Activated CD4-positive, alpha-beta memory T cell treated with anti-CD3 and anti-CD28 coated beads, Interleukin-2, amount 10 ng/mL, durations not matched to agents 7 days and 5 days (primary cell): ENCODE results near the gene ZNF280B. TPM values are rescaled to one million over a fixed set of nuclear protein-coding genes. Genes with fewer than 3 reads are reported as not detected.
"Not testable (repeated sequence)": the region's sequence is repeated elsewhere in the genome, so short reads cannot be mapped to it uniquely, and the experiment has no call there.

Experiments used
- CTCF ChIA-PET: fragments of 350-600 bp; sonication (Branson Sonifier 250); formaldehyde crosslinking; loops from one replicate; lab custom pipeline; 2021; ENCODE audit warnings: antibody characterized with exemption, inconsistent platforms; lab: Charles Lee
- POLR2A ChIA-PET: fragments of 350-600 bp; sonication (Branson Sonifier 250); formaldehyde crosslinking; loops from one replicate; lab custom pipeline; 2021; ENCODE audit warnings: antibody characterized with exemption; lab: Charles Lee
- DNase-seq: peaks from one replicate; pipeline ENCODE4 v3.0.0-alpha.2; 2020
- H3K27ac Mint-ChIP-seq: one replicate; pipeline ENCODE4 v1.8.0; 2021; ENCODE audit warnings: mild to moderate bottlenecking, mixed read lengths
- H3K27me3 Mint-ChIP-seq: one replicate; pipeline ENCODE4 v1.8.0; 2021; ENCODE audit warnings: mixed read lengths
- H3K36me3 Mint-ChIP-seq: one replicate; pipeline ENCODE4 v1.8.0; 2021; ENCODE audit warnings: low read depth, mixed read lengths
- H3K4me1 Mint-ChIP-seq: one replicate; pipeline ENCODE4 v1.8.0; 2021; ENCODE audit warnings: mixed read lengths
- H3K4me3 Mint-ChIP-seq: one replicate; pipeline ENCODE4 v1.8.0; 2021; ENCODE audit warnings: mild to moderate bottlenecking, mixed read lengths
- H3K9me3 Mint-ChIP-seq: one replicate; pipeline ENCODE4 v1.8.0; 2021; ENCODE audit warnings: mixed read lengths
- total RNA-seq, 2 experiments: library from RNA; stranded (reverse); gene quantifications; one replicate each; pipeline ENCODE4 v1.2.3, GENCODE V29; 2021

ZNF280B gene
- total RNA-seq, 2 experiments from 2014 or later, result 2.0 TPM

DNA sequence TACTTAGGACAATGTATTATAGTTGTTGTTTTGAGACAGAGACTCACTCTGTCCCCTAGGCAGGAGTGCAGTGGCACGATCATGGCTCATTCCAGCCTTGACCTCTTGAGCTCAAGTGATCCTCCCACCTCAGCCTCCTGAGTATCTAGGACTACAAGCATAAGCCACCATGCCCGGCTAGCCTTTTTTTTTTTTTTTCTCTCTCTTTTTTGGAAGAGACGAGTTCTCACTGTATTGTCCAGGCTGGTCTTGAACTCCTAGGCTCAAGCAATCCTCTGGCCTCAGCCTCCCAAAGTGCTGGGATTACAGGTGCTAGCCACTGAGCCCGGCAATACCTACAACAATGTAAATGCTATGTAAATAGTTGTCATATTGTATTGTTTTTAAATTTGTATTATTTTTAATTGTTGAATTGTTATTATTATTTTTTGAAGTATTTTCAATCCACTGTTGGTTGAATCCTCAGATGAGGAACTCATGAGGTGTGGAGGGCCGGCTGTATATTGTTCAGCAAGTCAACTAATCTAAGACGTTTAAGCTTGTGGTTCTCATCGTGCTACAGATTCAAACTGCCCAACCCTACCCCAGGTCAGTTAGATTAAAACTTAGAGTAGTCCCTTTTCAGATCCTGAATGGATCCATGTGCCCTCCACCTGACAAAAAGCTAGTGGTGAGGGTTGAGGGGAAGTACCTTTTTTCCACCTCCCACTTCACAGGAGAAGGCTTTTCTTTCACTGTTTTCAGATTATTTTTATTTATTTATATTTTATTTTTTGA, 23.4 kb upstream of the ZNF280B start:
- POLR2A ChIA-PET, result no interaction called here
- H3K9me3 Mint-ChIP-seq, result no peaks in the 10 kb centered on the region
- CTCF ChIA-PET, result interaction anchor here (1.0 to 1.1 kb wide), 2 partner anchors 23 to 102 kb away, joined by 3 to 4 read pairs; partner anchors contain the start of gene ZNF280B

DNA sequence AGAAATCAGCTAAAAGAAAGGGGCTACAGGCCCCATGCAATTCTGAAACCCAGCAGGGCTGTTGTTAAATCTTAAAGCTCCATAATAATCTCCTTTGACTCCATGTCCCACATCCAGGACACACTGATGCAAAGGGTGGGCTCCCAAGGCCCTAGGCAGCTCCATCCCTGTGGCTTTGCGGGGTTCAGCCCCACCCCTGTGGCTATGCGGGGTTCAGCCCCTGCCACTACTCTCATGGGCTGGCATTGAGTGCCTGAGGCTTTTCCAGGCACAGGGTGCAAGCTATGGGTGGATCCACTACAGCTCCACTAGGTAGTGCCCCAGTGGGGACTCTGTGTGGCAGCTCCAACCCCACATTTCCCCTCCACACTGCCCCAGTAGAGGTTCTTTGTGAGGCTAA, 20.2 kb upstream of the ZNF280B start:
- H3K4me1 Mint-ChIP-seq, result no peaks in the 10 kb centered on the region
- CTCF ChIA-PET, result no interaction called here
- POLR2A ChIA-PET, result no interaction called here
- DNase-seq, result no peak
- no peak overlapping the region for H3K4me3 Mint-ChIP-seq
- no peaks in the 10 kb centered on the region for H3K36me3 Mint-ChIP-seq
- peaks cover 21% of the 10 kb centered on the region for H3K27me3 Mint-ChIP-seq
- no peaks in the 10 kb centered on the region for H3K9me3 Mint-ChIP-seq
- no peak overlapping the region for H3K27ac Mint-ChIP-seq

More for the DNA sequence above, 23.4 kb upstream of the ZNF280B start:
- Mint-ChIP-seq H3K27ac (no peak overlapping the region), H3K4me1 (no peaks in the 10 kb centered on the region), H3K4me3 (no peak overlapping the region), H3K27me3 (peaks cover 3% of the 10 kb centered on the region), H3K36me3 (no peaks in the 10 kb centered on the region)
- no peak for DNase-seq

GRCh38 chr22:22527312-22527711, 18.8 kb upstream of the ZNF280B start:
- Mint-ChIP-seq H3K4me1 (no peaks in the 10 kb centered on the region), H3K27ac (no peak overlapping the region), H3K9me3 (no peaks in the 10 kb centered on the region), H3K36me3 (no peaks in the 10 kb centered on the region), H3K4me3 (no peak overlapping the region), H3K27me3 (peaks cover 26% of the 10 kb centered on the region)
- CTCF ChIA-PET, result no interaction called here
- DNase-seq, result no peak
- POLR2A ChIA-PET, result interaction anchor here (0.6 kb wide), 1 partner anchor 1626 kb away, joined by 3 read pairs; no protein-coding TSS in a partner anchor

- Mint-ChIP-seq H3K4me3 (no peak overlapping the region), H3K4me1 (no peaks in the 10 kb centered on the region), H3K27ac (no peak overlapping the region), H3K36me3 (no peaks in the 10 kb centered on the region), H3K27me3 (peaks cover 26% of the 10 kb centered on the region), H3K9me3 (no peaks in the 10 kb centered on the region)
- ChIA-PET CTCF (no interaction called here), POLR2A (no interaction called here)
- DNase-seq, result no peak
These were observed 17.8 kb upstream of the ZNF280B start for GRCh38 chr22:22526125-22526912.

GRCh38 chr22:22523494-22523893, 15.0 kb upstream of the ZNF280B start:
- H3K36me3 Mint-ChIP-seq, result no peaks in the 10 kb centered on the region
- CTCF ChIA-PET, result no interaction called here
- DNase-seq, result no peak
- POLR2A ChIA-PET, result no interaction called here
- H3K4me1 Mint-ChIP-seq, result peaks cover 4% of the 10 kb centered on the region
- no peak overlapping the region for H3K4me3 Mint-ChIP-seq
- no peak overlapping the region for H3K27ac Mint-ChIP-seq
- H3K27me3 Mint-ChIP-seq, result peaks cover 26% of the 10 kb centered on the region
- no peaks in the 10 kb centered on the region for H3K9me3 Mint-ChIP-seq

DNA sequence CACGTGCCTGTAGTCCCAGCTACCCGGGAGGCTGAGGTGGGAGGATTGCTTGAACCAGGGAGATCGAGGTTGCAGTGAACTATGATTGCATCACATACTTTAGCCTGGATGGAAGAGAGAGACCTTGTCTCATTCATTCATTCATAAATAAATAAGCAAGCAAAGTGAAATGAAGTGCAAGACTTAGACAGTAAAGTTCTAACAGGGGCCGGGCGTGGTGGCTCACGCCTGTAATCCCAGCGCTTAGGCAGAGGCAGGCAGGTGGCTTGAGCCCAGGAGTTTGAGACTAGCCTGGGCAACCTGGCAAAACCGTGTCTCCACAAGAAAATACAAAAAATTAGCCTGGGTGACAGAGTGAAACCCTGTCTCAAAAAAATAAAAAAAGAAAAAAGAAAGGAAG, 13.1 kb upstream of the ZNF280B start:
- POLR2A ChIA-PET, result no interaction called here
- CTCF ChIA-PET, result no interaction called here
- H3K27me3 Mint-ChIP-seq, result peaks cover 28% of the 10 kb centered on the region
- H3K4me1 Mint-ChIP-seq, result peaks cover 4% of the 10 kb centered on the region
- no peaks in the 10 kb centered on the region for H3K36me3 Mint-ChIP-seq
- no peak for DNase-seq
- H3K27ac Mint-ChIP-seq, result no peak overlapping the region
- no peak overlapping the region for H3K4me3 Mint-ChIP-seq
- no peaks in the 10 kb centered on the region for H3K9me3 Mint-ChIP-seq

DNA sequence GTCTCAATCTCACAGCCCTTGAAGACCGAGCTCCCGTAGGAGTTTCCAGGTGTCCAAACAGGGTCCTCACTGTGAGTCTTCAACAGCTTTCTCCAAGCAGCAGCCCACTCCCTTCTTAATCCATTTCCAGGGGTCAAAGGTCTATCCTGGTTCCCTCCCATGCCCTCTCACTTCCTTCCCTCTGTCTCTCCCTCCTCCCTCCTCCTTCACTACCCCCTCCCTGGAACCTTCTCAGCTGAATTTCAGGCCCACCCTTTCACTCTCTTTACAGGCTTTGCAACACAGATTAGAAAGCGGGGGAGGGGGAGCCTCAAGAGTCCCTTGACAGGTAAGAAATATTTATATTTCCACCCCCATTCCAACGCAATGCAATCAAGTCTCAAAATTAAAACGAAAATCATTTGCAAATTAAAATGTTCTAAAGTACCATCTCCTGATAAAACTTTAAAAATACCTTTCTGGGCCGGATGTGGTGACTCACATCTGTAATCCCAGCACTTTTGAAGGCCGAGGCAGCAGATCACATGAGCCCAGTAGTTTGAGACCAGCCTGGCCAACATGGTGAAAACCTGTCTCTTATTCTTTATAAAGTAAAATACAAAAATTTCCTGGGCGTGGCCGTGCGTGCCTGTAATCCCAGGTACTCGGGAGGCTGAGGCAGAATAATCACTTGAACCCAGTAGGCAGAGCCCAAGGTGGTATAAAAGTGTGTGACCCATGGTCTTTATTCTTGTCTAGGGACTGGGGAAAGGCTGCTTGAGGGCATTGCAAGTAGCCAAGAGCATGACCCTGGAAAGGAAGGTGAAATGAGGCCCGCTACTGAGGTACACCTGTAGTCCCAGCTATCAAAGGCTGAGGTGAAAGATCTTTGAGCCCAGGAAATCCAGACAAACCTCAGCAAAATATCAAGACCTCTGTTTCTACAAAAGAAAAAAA, 12.4 kb upstream of the ZNF280B start:
- Mint-ChIP-seq H3K4me1 (peaks cover 4% of the 10 kb centered on the region), H3K9me3 (no peaks in the 10 kb centered on the region), H3K27ac (no peak overlapping the region), H3K4me3 (no peak overlapping the region), H3K36me3 (no peaks in the 10 kb centered on the region), H3K27me3 (peaks cover 29% of the 10 kb centered on the region)
- DNase-seq, result no peak
- POLR2A ChIA-PET, result no interaction called here
- CTCF ChIA-PET, result no interaction called here

- no peak within 1 kb of the TSS for H3K27ac Mint-ChIP-seq
- ChIA-PET POLR2A (no interaction called here), CTCF (interaction anchor here (1.2 kb wide), 1 partner anchor 11 kb away, joined by 6 read pairs; the partner anchor contains the start of gene ZNF280B)
- peaks cover 4% of the 10 kb centered on the region for H3K4me1 Mint-ChIP-seq
- no peak for DNase-seq
- H3K36me3 Mint-ChIP-seq, result no peaks in the 10 kb centered on the region
- no peak within 1 kb of the TSS for H3K4me3 Mint-ChIP-seq
- peaks cover 31% of the 10 kb centered on the region for H3K27me3 Mint-ChIP-seq
- no peaks in the 10 kb centered on the region for H3K9me3 Mint-ChIP-seq
These were observed 11.6 kb upstream of the ZNF280B start, which contains the start of gene ZNF280A for GRCh38 chr22:22520020-22520656. ZNF280A (minus strand) TSS chr22:22520270; CDS start chr22:22515630, 4,640 bp downstream.

DNA sequence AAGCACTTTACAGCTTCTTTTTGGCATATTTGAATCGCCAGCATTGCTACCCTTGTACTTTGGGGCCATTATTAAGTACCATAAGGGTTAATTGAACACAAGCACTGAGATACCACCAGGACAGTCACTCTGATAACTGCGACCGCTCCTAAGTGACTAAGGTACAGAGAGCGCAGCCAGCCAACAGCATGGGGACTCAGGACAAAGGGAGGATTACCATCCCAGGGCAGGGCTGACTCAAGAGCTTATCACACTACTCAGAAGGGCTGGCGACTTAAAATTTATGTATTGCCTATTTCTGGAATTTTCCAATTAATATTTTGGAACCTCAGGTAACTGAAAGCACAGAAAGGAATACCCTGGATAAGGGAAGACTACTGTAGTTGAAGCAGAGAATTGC, 11.0 kb upstream of the ZNF280B start:
- H3K36me3 Mint-ChIP-seq, result no peaks in the 10 kb centered on the region
- no peak overlapping the region for H3K4me3 Mint-ChIP-seq
- peaks cover 4% of the 10 kb centered on the region for H3K4me1 Mint-ChIP-seq
- H3K9me3 Mint-ChIP-seq, result no peaks in the 10 kb centered on the region
- no peak for DNase-seq
- no peak overlapping the region for H3K27ac Mint-ChIP-seq
- H3K27me3 Mint-ChIP-seq, result peaks cover 32% of the 10 kb centered on the region
- CTCF ChIA-PET, result interaction anchor here (1.2 kb wide), 1 partner anchor 11 kb away, joined by 6 read pairs; the partner anchor contains the start of gene ZNF280B
- POLR2A ChIA-PET, result no interaction called here

- Mint-ChIP-seq H3K4me1 (peaks cover 4% of the 10 kb centered on the region), H3K36me3 (no peaks in the 10 kb centered on the region), H3K9me3 (no peaks in the 10 kb centered on the region), H3K4me3 (no peak overlapping the region), H3K27ac (no peak overlapping the region), H3K27me3 (peaks cover 32% of the 10 kb centered on the region)
- DNase-seq, result no peak
- ChIA-PET CTCF (interaction anchor here (2.6 kb wide), 1 partner anchor 8 kb away, joined by 8 read pairs; the partner anchor contains the start of gene ZNF280B), POLR2A (no interaction called here)
These were observed 8.4 kb upstream of the ZNF280B start for GRCh38 chr22:22516992-22517391.

DNA sequence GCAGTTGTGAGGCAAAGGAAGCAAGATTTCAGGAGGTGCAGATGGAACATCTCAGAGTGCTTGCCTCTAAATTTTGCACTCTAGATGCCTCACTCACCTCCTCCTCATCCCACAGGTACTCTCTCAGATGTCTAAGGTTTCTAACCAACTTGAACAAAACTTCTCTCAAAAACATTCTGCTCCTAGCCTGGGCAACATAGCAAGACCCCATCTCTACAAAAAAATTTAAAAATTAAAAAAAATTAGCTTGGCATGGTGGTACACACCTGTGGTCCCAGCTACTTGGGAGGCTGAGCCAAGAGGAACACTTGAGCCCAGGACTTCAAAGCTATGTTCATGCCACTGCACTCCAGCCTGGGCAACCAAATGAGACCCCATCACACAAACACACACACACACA, 7.3 kb upstream of the ZNF280B start:
- no peak for DNase-seq
- Mint-ChIP-seq H3K27me3 (peaks cover 32% of the 10 kb centered on the region), H3K4me3 (no peak overlapping the region), H3K27ac (no peak overlapping the region), H3K36me3 (no peaks in the 10 kb centered on the region), H3K4me1 (peaks cover 2% of the 10 kb centered on the region), H3K9me3 (peaks cover 3% of the 10 kb centered on the region)
- CTCF ChIA-PET, result no interaction called here
- POLR2A ChIA-PET, result no interaction called here

- H3K27ac Mint-ChIP-seq, result not testable (repeated sequence)
These were observed 5.9 kb upstream of the ZNF280B start for GRCh38 chr22:22514431-22514830.

More at GRCh38 chr22:22514431-22514830, 5.9 kb upstream of the ZNF280B start:
- DNase-seq, H3K36me3 Mint-ChIP-seq, H3K4me1 Mint-ChIP-seq, H3K9me3 Mint-ChIP-seq, POLR2A ChIA-PET, CTCF ChIA-PET, H3K4me3 Mint-ChIP-seq: not testable (repeated sequence)
- peaks cover 32% of the 10 kb centered on the region for H3K27me3 Mint-ChIP-seq
